GM12878 (cell line): ENCODE data around the gene CNNM3. TPM values are rescaled to one million over a fixed set of nuclear protein-coding genes. Genes with fewer than 3 reads are reported as not detected.

Source experiments
- ATAC-seq: fragments of 200-7000 bp; cut with Tn5 transposase; 3 replicates; pipeline ENCODE4 v1.9.1; 2020; ENCODE audit warnings: mild to moderate bottlenecking, moderate library complexity
- BruUV-seq: library from RNA; stranded (reverse); fragments of 400-500 nt; replicated peaks from 2 replicates; lab custom pipeline; 2021; lab: Mats Ljungman, UMichigan
- CTCF ChIA-PET: fragments of 300-600 bp; sonication (Branson Sonifier 250); formaldehyde crosslinking; extraction: SDS; loops from one replicate; lab custom pipeline; 2021; ENCODE audit warnings: inconsistent platforms; lab: Yijun Ruan, JAX
- POLR2A ChIA-PET: fragments of 350-600 bp; formaldehyde crosslinking; extraction: SDS; loops from one replicate; lab custom pipeline; 2021; ENCODE audit warnings: inconsistent platforms; lab: Charles Lee
- RAD21 ChIA-PET: fragments of 300-600 bp; sonication (Branson Sonifier 250); formaldehyde crosslinking; loops from one replicate; lab custom pipeline; 2023; ENCODE audit warnings: antibody characterized with exemption; ENCODE audit not compliant: unreplicated experiment; lab: Charles Lee
- SMC1A ChIA-PET: fragments of 300-600 bp; sonication (Branson Sonifier 250); formaldehyde crosslinking; loops from one replicate; lab custom pipeline; 2023; ENCODE audit not compliant: unreplicated experiment, uncharacterized antibody; lab: Charles Lee
- DNase-seq: peaks from one replicate; pipeline ENCODE4 v3.0.0-alpha.2; 2011; ENCODE audit warnings: low read depth, low spot score
- FAIRE-seq: peaks from 3 replicates; lab custom pipeline; 2011; peaks lifted over from hg19 to GRCh38; lab: Jason Lieb, UNC
- H2AFZ ChIP-seq: 2 replicates; pipeline ENCODE4 v1.6.0; 2011; ENCODE audit warnings: low read depth, low read length, control low read depth; ENCODE audit not compliant: control insufficient read depth
- H3K27ac ChIP-seq: 2 replicates; pipeline ENCODE4 v1.5.1; 2011; ENCODE audit warnings: control low read depth; ENCODE audit not compliant: control insufficient read depth, insufficient read depth
- H3K27me3 ChIP-seq, 2 experiments: replicated peaks in 1 of 2; 2 replicates each; pipeline versions ENCODE4 v1.6.0 to v1.6.1; 2011; ENCODE audit warnings: low read length in 1 of 2; ENCODE audit not compliant: control insufficient read depth in 2 of 2, insufficient read depth in 2 of 2
- H3K36me3 ChIP-seq, 2 experiments: 2 replicates each; pipeline ENCODE4 v1.5.1; 2011; ENCODE audit warnings: low read length in 1 of 2; ENCODE audit not compliant: control insufficient read depth in 2 of 2, insufficient read depth in 2 of 2
- H3K4me1 ChIP-seq: 2 replicates; pipeline ENCODE4 v1.6.1; 2011; ENCODE audit warnings: mild to moderate bottlenecking, low read length, moderate library complexity, mixed read lengths; ENCODE audit not compliant: control insufficient read depth, insufficient read depth
- H3K4me2 ChIP-seq: 2 replicates; pipeline ENCODE4 v1.6.0; 2011; ENCODE audit warnings: control low read depth; ENCODE audit not compliant: control insufficient read depth, insufficient read depth
- H3K4me3 ChIP-seq: fragments of 200-600 bp; sonication (generic); 2 replicates; pipeline ENCODE4 v1.5.1; 2016
- H3K79me2 ChIP-seq: 2 replicates; pipeline ENCODE4 v1.6.0; 2011; ENCODE audit warnings: low read length; ENCODE audit not compliant: control insufficient read depth, insufficient read depth
- H3K9ac ChIP-seq: 2 replicates; pipeline ENCODE4 v1.8.0; 2011; ENCODE audit warnings: low read length, control low read depth, mixed read lengths; ENCODE audit not compliant: control insufficient read depth, insufficient read depth
- H3K9me3 ChIP-seq: replicated peaks from 3 replicates; pipeline ENCODE4 v1.5.1; 2011; ENCODE audit warnings: mild to moderate bottlenecking, low read length; ENCODE audit not compliant: control insufficient read depth, insufficient read depth
- H4K20me1 ChIP-seq: 2 replicates; pipeline ENCODE4 v1.6.0; 2011; ENCODE audit not compliant: control insufficient read depth, insufficient read depth
- ESRRA ChIP-seq: IDR thresholded peaks from 2 replicates; pipeline ENCODE4 v1.6.1; 2012; ENCODE audit warnings: mild to moderate bottlenecking, low read length, improper control_type of control experiment
- FOXK2 ChIP-seq: fragments of 450-650 bp; IDR thresholded peaks from 2 replicates; pipeline ENCODE4 v1.6.1; 2017; ENCODE audit warnings: mild to moderate bottlenecking, moderate library complexity
- FOXM1 ChIP-seq: IDR thresholded peaks from 2 replicates; pipeline ENCODE4 v1.6.1; 2012; ENCODE audit warnings: low read depth, mild to moderate bottlenecking, inconsistent platforms, low read length, moderate library complexity
- GABPA ChIP-seq: IDR thresholded peaks from 2 replicates; pipeline ENCODE4 v1.6.1; 2014; ENCODE audit warnings: antibody characterized with exemption, low read depth, mild to moderate bottlenecking, inconsistent platforms
- JUND ChIP-seq: IDR thresholded peaks from 2 replicates; pipeline ENCODE4 v1.6.1; 2012; ENCODE audit warnings: low read depth, mild to moderate bottlenecking, low read length, improper control_type of control experiment, moderate library complexity
- KAT2A ChIP-seq: conservative IDR thresholded peaks from 2 replicates; pipeline ENCODE4 v1.6.1; 2011; ENCODE audit warnings: low read depth, low read length; ENCODE audit not compliant: control insufficient read depth
- NR2C2 ChIP-seq: IDR thresholded peaks from 2 replicates; pipeline ENCODE4 v1.6.1; 2011; ENCODE audit warnings: borderline replicate concordance, low read depth; ENCODE audit not compliant: control insufficient read depth, insufficient read length
- PKNOX1 ChIP-seq: fragments of 450-650 bp; IDR thresholded peaks from 2 replicates; pipeline ENCODE4 v1.6.1; 2016; ENCODE audit warnings: mild to moderate bottlenecking
- POU2F2 ChIP-seq: IDR thresholded peaks from 3 replicates; pipeline ENCODE4 v1.6.1; 2011; ENCODE audit warnings: low read depth, mild to moderate bottlenecking, low read length, borderline replicate concordance
- SP1 ChIP-seq: IDR thresholded peaks from one replicate; pipeline ENCODE4 v1.6.1; 2011; ENCODE audit warnings: low read depth, low read length
- TARDBP ChIP-seq: IDR thresholded peaks from 2 replicates; pipeline ENCODE4 v1.6.1; 2016; ENCODE audit warnings: borderline replicate concordance
- TBL1XR1 ChIP-seq: IDR thresholded peaks from 2 replicates; pipeline ENCODE4 v1.6.1; 2012; ENCODE audit warnings: low read depth, low read length, improper control_type of control experiment
- TCF3 ChIP-seq: IDR thresholded peaks from 2 replicates; pipeline ENCODE4 v1.6.1; 2012; ENCODE audit warnings: low read depth, mild to moderate bottlenecking, low read length, borderline replicate concordance; ENCODE audit not compliant: insufficient read depth
- USF1 ChIP-seq: IDR thresholded peaks from 2 replicates; pipeline ENCODE4 v1.6.1; 2011; ENCODE audit warnings: borderline replicate concordance, low read depth, mild to moderate bottlenecking, moderate library complexity, mixed read lengths, low read length; ENCODE audit not compliant: insufficient read depth; ENCODE audit errors: extremely low read length
- YBX1 ChIP-seq: fragments of 450-650 bp; IDR thresholded peaks from 2 replicates; pipeline ENCODE4 v1.6.1; 2016; ENCODE audit warnings: antibody characterized with exemption
- WGBS: methylation state at CpG from one replicate; pipeline ENCODE4 v1.1.6; 2016; ENCODE audit warnings: low lambda C conversion rate; ENCODE audit not compliant: insufficient replicate concordance, insufficient coverage; ENCODE audit errors: missing lambda C conversion rate; 5-methylcytosine and 5-hydroxymethylcytosine counted together
- in situ Hi-C: fragments of 300-500 bp; cut with MboI; formaldehyde crosslinking; loops from 9 replicates; pipeline ENCODE4 v1.14.3; 2018; ENCODE audit warnings: mixed read lengths
- intact Hi-C: fragments of 100-400 bp; cut with micrococcal nuclease; formaldehyde crosslinking; loops from one replicate; pipeline ENCODE4 v1.14.2; 2022; ENCODE audit not compliant: unreplicated experiment
- polyA plus RNA-seq, 11 experiments: library from polyadenylated mRNA; depleted of rRNA in 4 of 11; unstranded in 6 of 11; stranded (reverse) in 5 of 11; fragments of >200 nt; fragmentation: Nextera tagmentation in 4 of 11; fragmentation: Illumina TruSeq in 1 of 11; extraction: Ambion mirVana in 4 of 11; extraction: Trizol in 1 of 11; gene quantifications; 1 replicate in 1 of 11; 2 replicates in 10 of 11; pipeline versions ENCODE4 v1.2.1 to v1.2.3, GENCODE V29; 2011 to 2016; ENCODE audit warnings: inconsistent platforms in 2 of 11, missing spikeins in 2 of 11, low read depth in 1 of 11
- total RNA-seq, 4 experiments: library from RNA; depleted of rRNA in 3 of 4; stranded (reverse); fragments of >200 nt in 3 of 4; fragmentation: Illumina TruSeq in 1 of 4; extraction: Trizol in 1 of 4; gene quantifications; 2 replicates each; pipeline versions ENCODE4 v1.2.1 to v1.2.3, GENCODE V29; 2013 to 2021
- TF ChIP-seq, protein P1 (sequence below), 3 experiments: IDR thresholded peaks in 2 of 3; conservative IDR thresholded peaks in 1 of 3; 2 replicates each; pipeline ENCODE4 v1.5.1; 2011; ENCODE audit warnings: low read depth in 3 of 3, low read length in 3 of 3, mild to moderate bottlenecking in 3 of 3, control low read depth in 2 of 3, moderate library complexity in 2 of 3, inconsistent platforms in 1 of 3, mixed read lengths in 1 of 3; ENCODE audit not compliant: control insufficient read depth in 2 of 3, insufficient read depth in 1 of 3; ENCODE audit errors: extremely low read depth in 1 of 3
- TF ChIP-seq, protein P2 (sequence below): fragments of 450-650 bp; IDR thresholded peaks from 2 replicates; pipeline ENCODE4 v1.6.1; 2017; ENCODE audit warnings: mild to moderate bottlenecking

Gene CNNM3
- total and polyA plus RNA-seq, 10 of the 15 experiments (the other 5 are each of a cell fraction or from before 2014, with no cell fraction given) = 0.72 to 14.3 (median 4.0) TPM

GRCh38 chr2:96882230-96882629, 66.2 kb downstream of the CNNM3 start:
- TF ChIP-seq, protein P1, sequence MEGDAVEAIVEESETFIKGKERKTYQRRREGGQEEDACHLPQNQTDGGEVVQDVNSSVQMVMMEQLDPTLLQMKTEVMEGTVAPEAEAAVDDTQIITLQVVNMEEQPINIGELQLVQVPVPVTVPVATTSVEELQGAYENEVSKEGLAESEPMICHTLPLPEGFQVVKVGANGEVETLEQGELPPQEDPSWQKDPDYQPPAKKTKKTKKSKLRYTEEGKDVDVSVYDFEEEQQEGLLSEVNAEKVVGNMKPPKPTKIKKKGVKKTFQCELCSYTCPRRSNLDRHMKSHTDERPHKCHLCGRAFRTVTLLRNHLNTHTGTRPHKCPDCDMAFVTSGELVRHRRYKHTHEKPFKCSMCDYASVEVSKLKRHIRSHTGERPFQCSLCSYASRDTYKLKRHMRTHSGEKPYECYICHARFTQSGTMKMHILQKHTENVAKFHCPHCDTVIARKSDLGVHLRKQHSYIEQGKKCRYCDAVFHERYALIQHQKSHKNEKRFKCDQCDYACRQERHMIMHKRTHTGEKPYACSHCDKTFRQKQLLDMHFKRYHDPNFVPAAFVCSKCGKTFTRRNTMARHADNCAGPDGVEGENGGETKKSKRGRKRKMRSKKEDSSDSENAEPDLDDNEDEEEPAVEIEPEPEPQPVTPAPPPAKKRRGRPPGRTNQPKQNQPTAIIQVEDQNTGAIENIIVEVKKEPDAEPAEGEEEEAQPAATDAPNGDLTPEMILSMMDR (IDR thresholded peaks at IDR 0.05 in 2 of 3, conservative IDR thresholded peaks at IDR 0.05 in 1 of 3; ENCODE audit: control insufficient read depth in 2 of 3, extremely low read depth in 1 of 3, insufficient read depth in 1 of 3, low read depth in 3 of 3, low read length in 3 of 3) = no peak
- TF ChIP-seq TARDBP = no peak
- TF ChIP-seq FOXM1 = no peak
- TF ChIP-seq TCF3 = no peak
- no peak for TF ChIP-seq KAT2A
- no peak for TF ChIP-seq YBX1
- TF ChIP-seq GABPA = no peak
- no peak for TF ChIP-seq FOXK2
- TF ChIP-seq, protein P2, sequence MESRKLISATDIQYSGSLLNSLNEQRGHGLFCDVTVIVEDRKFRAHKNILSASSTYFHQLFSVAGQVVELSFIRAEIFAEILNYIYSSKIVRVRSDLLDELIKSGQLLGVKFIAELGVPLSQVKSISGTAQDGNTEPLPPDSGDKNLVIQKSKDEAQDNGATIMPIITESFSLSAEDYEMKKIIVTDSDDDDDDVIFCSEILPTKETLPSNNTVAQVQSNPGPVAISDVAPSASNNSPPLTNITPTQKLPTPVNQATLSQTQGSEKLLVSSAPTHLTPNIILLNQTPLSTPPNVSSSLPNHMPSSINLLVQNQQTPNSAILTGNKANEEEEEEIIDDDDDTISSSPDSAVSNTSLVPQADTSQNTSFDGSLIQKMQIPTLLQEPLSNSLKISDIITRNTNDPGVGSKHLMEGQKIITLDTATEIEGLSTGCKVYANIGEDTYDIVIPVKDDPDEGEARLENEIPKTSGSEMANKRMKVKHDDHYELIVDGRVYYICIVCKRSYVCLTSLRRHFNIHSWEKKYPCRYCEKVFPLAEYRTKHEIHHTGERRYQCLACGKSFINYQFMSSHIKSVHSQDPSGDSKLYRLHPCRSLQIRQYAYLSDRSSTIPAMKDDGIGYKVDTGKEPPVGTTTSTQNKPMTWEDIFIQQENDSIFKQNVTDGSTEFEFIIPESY = no peak
- no peak for TF ChIP-seq JUND
- TF ChIP-seq ESRRA = no peak
- no peak for TF ChIP-seq POU2F2
- TF ChIP-seq PKNOX1 = no peak
- TF ChIP-seq SP1 = no peak
- TF ChIP-seq USF1 = no peak
- TF ChIP-seq NR2C2 = no peak
- TF ChIP-seq TBL1XR1 = no peak
- Histone ChIP-seq H3K36me3 (no peaks in the 10 kb centered on the region), H3K4me1 (no peaks in the 10 kb centered on the region; the same call in 1 of the 2 replicates), H3K9ac (no peak overlapping the region), H3K4me2 (no peak overlapping the region), H2AFZ (no peak overlapping the region), H3K4me3 (no peak overlapping the region), H3K9me3 (no peaks in the 10 kb centered on the region), H3K27ac (no peak overlapping the region), H3K79me2 (no peaks in the 10 kb centered on the region), H3K27me3 (no peaks in the 10 kb centered on the region), H4K20me1 (no peaks in the 10 kb centered on the region)
- SMC1A ChIA-PET = no interaction called here
- RAD21 ChIA-PET = no interaction called here
- in situ Hi-C loops = no loop called here
- FAIRE-seq = no peak
- CTCF ChIA-PET = no interaction called here
- no TSS peak for BruUV-seq
- intact Hi-C loops = no loop called here
- WGBS = 45% methylated on average over 12 of the region's 12 CpGs
- DNase-seq = no peak
- no peak for ATAC-seq
- POLR2A ChIA-PET = interaction anchor here (1.4 kb wide), 1 partner anchor 8 kb away, joined by 5 read pairs; no protein-coding TSS in a partner anchor
